Astrocyte of the hippocampus (primary cell): ENCODE data around the gene RILP.

ENCODE experiments used
- DNase-seq: peaks from one replicate; pipeline ENCODE4 v3.0.0; 2011; ENCODE audit warnings: low read depth, low spot score

Gene RILP

GRCh38 chr17:1604831-1605528 lies 44.7 kb downstream of the RILP start:
- DNase-seq: no peak

GRCh38 chr17:1601571-1601970 lies 48.1 kb downstream of the RILP start:
- no peak for DNase-seq

- no peak for DNase-seq
These were observed 51.1 kb downstream of the RILP start for GRCh38 chr17:1598399-1599095.

GRCh38 chr17:1597861-1598342 lies 51.8 kb downstream of the RILP start:
- DNase-seq: no peak
